GM12872 (cell line): ENCODE results near the gene EVC2.

Experiments
- TF ChIP-seq, protein P1 (sequence below): IDR thresholded peaks from 3 replicates; pipeline ENCODE4 v1.5.1; 2011; ENCODE audit warnings: low read depth, mild to moderate bottlenecking, low read length, moderate library complexity; ENCODE audit not compliant: insufficient read depth

Gene EVC2

DNA sequence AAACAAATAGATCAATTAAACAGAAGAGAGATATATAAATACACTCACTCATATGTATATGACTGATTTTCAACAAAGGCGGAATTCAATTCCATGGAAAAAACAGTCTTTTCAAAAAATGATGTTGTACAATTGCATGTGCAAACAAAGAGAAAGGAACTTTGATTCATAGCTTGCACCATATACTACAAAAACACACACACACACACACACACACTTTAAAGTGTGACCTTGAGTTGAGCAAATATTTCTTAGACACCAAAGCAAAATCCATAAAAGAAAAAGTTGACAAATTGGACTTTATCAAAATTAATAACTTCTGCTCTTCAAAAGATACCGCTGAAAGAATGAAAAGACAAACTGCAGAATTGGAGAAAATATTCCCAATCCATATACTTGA lies 168.8 kb downstream of the EVC2 start:
- TF ChIP-seq, protein P1, sequence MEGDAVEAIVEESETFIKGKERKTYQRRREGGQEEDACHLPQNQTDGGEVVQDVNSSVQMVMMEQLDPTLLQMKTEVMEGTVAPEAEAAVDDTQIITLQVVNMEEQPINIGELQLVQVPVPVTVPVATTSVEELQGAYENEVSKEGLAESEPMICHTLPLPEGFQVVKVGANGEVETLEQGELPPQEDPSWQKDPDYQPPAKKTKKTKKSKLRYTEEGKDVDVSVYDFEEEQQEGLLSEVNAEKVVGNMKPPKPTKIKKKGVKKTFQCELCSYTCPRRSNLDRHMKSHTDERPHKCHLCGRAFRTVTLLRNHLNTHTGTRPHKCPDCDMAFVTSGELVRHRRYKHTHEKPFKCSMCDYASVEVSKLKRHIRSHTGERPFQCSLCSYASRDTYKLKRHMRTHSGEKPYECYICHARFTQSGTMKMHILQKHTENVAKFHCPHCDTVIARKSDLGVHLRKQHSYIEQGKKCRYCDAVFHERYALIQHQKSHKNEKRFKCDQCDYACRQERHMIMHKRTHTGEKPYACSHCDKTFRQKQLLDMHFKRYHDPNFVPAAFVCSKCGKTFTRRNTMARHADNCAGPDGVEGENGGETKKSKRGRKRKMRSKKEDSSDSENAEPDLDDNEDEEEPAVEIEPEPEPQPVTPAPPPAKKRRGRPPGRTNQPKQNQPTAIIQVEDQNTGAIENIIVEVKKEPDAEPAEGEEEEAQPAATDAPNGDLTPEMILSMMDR, result no peak

DNA sequence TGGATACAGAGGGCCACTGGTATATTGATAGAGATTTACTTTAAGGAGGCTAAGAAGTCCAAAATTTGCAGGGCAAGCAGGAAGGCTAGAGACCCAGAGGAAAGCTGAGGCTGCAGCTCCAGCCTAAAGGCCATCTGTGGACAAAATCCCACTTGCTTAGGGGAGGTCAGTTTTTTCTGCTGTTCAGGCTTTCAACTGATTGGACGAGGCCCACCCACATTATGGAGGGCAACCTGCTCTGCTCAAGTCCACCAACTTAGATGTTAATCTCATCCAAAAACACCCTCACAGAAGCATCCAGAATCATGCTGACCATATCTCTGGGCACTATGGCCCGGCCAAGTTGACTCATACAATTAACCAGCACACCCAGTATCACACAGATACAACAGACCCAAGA lies 176.3 kb downstream of the EVC2 start:
- TF ChIP-seq, protein P1, result no peak

DNA sequence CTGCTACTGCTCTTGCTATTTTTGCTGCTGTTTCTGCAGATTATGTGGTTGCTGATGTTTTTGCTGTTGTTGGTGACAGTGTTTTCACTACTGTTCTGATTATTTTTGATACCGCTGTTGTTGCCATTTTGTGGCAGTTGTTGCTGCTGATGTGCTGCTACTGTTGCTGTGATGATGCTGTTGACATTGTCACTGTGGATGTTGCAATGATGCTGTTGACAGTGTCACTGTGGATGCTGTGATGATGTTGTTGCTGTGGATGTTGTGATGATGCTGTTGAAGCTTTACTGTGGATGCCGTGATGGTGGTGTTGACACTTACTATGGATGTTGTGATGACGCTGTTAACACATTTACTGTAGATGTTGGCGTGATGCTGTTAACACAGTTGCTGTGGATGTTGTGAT lies 180.3 kb downstream of the EVC2 start:
- TF ChIP-seq, protein P1, result no peak

DNA sequence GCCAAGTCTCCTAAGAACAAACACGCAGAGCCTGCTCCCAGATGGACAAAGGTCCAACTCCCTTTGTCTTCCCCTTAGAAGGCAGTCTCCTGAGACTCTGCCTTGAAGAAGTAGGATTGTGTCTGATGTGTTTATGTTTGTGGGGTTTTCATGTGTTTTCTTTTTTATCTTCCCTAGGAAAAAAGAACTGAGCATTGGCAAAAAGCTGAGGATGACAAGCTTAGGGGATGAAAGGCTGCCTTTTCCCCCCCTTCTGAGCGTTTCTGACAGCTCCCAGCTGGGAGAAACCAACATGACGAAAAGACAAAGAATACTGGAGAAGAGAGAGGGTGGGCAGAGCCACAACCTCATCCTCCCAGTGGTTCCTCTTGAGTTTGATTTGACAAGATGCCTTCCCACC lies 181.1 kb downstream of the EVC2 start:
- TF ChIP-seq, protein P1, result no peak

DNA sequence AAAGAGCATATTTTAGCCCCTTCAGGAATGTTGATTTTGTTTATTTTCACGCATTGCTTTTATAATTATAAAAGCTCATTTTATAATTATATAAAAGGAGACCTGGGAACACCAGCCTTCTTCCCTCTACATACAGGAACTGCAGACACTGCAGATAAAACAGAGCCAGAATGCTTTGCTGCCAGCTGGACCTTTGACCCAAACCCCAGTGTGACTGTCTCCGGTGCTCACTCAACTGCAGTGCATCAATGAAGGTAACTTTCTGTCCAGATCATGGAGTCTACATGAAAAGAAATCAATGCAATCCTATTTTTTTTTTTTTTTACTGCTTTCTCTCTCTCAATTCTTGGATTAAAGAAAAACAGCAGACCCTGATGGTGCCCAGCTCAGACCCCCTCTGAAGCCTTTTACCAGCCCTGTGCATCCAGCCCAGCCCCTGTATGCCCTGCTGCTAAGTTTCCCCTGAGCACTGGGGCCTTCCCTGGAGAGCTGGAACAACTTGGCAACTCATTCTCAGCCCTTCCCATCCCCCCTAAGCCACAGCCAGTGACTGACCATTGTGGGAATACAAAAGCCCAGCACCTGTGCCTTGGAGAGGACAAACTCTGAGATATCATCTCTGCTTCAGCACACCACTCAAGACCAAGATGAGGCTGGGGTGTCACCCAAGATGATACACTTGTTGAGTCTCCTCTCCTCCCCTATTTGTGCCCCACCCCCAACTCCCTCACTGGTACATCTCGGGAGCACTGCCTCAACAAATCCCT lies 182.1 kb downstream of the EVC2 start:
- TF ChIP-seq, protein P1, result no peak

DNA sequence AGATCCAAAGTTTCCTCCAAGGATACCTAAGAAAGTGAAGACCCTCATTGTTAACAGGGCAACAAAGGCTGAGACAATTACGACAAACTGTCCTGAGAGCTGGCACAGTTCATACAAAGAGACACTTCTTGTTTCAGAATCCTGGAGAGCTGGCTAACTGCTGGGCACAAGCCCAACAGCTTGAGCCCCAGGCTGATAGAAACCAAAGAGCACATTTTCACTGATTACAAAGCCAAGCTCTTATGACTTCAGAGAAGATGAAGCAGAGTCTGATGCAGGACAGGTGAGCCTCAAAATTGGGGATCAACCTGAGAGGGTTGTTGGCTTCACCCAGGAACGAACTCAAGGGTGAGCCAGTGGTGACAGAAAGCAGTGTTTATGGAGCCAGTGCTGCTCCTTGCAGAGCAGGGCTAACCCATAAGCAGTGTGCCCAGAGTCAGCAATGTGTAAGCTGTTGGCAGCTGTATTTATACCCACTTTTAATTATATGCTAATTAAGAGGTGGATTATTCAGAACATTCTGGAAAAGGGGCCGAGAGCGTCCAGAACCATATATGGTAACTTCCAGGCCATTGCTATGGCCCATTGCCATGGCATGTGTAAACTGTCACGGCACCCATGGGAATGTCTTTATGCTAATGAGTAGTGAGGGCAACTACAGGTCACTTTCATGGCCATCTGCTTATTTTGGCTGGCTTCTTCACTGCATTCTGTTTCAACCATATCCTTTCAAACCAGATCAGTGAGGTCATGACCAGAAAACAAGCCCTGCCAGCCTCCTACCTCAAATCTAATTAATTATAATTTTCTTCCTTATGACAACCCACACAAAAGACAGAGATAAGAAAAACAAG lies 183.7 kb downstream of the EVC2 start:
- TF ChIP-seq, protein P1, result no peak

DNA sequence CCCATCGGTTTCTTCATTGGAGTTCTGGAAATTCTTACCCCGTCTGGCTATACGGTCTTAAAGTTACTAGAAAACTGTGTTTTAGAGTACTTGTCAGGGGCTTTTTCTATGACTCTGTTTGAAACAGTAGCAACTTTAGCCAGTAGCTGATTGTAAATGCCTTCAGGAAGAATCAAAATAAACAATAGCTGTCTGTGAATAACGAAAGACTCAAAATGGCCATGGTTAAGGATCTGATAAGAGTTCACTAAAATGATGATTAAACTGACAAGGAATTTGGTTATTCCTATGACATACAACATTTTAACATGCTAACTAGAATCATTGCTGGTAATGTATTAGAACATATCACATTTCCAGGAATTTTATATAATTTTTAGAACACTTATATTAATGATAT lies 191.0 kb downstream of the EVC2 start:
- TF ChIP-seq, protein P1, result no peak
